Activated CD4-positive, alpha-beta T cell treated with anti-CD3 and anti-CD28 coated beads, Interleukin-2, Interleukin-4, amounts not matched to agents 100 ng/mL and 50 ng/mL, durations not matched to agents 16 hours and 8 hours (primary cell): Measurements from ENCODE around the gene LRRC8C.

Experiments used
- DNase-seq: peaks from one replicate; pipeline ENCODE4 v3.0.0-alpha.2; 2020; ENCODE audit warnings: low spot score

LRRC8C gene

DNA sequence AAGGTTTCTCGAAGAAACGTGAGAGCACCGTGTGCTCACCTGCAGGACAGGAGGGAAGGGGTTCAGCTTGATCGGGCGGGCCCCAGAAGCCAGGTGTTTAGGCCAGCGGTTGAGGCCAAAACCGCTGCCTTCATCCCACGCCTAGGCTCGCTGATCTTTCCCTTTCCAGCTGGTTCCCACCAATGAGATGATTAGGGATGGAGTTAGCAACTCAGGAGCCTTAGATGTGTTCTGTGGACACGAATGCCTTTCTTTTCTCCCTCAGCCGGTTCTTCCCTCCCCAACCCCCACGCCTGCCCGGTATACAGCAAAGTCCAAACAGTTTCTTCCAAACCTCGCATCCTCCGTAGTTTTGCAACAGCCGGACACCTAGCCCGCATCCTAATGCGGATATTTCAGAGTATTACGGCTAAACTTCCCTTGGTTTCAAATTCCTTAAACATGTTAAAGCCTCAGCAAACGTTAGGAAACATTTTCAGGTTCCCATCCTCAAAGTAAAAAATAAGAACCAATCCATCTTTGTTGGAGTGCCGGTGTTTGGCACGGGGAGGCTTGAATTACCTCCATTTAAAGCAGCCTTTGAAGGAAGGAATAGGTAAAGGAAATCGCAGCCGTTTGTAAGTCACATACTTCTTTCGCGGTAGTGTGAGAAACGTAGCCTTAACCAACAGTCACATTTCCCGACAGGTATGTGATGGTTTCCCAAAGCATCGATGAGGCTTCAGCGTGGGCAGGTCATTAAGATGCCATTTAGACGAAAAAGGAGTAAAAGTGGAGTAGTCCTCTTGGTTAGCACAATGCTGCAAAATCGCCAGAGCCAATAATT is 1.1 kb downstream of the LRRC8C start:
- no peak for DNase-seq

DNA sequence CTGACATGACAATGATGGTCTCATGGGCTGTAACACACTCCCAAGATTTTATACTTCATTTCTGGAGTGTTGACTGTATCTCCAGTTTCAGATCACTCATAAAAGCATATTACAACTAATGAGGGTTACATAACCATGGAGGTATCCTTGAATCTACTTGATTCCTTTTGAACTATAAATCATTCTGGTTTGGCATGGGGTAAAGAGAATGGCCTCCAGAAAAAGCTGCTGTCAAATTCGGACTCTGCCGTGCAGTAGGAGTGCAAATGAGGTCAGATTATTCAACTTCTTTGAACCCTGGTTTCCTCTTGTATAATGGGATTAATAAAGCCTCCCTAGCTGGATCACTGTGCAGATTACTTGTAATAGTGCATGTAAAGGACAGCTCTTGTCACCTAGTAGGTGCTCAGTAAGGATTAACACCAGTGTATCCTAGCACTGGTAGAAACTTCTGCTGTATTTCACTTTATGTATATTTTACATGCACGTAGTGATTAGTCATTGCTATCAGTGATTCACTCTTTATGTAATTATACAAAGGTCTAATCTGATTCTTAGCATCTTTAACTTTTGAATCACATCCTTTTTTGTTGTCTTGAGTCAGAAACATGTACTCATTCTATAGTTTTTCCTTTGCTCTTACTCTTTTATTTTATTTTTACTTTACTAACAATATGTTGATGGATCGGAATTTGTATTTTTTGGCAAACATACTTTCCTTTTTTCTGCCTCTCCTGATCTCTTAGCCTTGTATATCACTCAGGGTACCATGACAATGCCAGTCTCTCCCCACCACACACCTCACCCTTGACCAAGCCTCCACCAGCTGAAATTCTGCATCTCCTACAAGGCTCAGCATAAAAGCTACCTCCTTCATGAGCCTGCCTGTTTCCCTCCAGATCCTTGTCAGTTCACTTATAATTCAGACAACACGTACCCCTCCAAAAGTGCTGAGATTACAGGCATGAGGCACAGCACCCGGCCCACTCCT is 3.2 kb downstream of the LRRC8C start:
- DNase-seq: no peak

DNA sequence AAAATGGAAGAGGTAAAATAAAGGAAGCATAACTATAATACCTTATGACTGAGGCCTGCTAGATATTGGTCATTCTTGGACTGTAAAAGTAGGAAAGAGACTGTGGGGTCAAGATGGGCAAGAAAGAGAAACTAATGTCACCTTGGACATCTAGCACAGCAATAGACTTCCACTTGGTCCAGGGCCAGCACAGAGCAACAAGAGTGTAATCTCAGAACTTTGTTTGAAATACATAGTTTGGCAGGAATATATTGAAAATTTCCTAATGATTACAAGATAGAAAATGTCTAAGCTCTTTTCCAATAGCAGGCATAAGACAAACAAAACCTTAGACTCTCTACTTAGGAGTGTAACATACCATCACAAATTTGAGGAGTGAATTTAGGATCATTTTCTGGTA is 4.6 kb downstream of the LRRC8C start:
- DNase-seq: no peak

DNA sequence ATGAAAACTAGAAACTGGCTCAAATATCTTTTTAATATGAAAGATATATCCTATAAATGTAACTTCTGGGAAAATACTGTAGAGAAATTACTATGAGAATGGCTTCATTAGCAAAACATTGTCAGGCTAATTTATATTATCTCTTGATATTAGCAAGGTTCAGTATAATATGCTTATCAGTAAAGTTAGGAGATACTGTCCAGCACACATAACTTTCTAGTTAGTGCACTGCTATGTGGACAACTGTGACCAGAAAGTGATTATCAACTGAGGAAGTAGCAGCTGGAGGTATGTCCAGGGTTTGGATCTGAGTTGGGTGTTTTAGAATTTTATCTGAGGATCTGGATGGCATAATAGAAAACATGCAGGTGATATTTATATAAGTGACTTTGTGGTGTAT is 7.5 kb downstream of the LRRC8C start:
- DNase-seq: no peak

DNA sequence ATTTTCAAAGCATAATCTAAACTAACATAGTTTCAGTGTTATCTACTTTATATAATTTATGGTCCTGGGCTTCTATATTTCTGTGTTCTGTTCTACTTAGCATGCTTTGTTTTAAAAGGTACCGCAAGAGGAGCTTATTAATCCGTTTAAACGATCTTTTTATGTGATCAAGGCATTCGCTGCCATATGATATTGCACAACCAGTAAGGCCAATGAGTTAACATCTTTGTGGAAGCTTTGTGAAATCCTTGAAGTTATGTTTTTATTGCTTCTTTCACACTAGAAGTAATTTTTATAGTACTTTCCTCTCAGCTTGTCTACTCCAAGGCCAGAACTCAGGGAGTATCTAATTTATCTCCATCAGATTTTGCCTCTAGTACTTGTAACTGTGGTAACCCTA is 8.9 kb downstream of the LRRC8C start:
- DNase-seq: no peak

DNA sequence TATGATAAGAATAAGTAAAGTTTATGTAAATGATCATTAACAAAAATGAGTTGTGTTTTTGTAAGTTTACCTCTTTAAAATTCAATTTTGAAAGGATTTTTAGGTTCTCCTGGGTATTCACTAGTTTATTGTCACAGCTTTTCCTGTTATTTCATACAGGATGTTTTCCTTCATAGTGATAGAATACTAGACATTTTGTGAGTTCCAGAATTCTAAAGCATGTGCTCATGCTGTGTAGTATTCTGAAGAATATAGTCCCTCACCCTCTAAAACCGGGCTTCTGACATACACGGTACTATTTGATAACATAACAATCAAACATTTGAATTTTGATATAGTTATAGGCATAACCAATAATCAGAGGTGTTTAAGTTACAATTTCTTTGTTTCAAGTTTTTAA is 10.7 kb downstream of the LRRC8C start:
- DNase-seq: no peak

DNA sequence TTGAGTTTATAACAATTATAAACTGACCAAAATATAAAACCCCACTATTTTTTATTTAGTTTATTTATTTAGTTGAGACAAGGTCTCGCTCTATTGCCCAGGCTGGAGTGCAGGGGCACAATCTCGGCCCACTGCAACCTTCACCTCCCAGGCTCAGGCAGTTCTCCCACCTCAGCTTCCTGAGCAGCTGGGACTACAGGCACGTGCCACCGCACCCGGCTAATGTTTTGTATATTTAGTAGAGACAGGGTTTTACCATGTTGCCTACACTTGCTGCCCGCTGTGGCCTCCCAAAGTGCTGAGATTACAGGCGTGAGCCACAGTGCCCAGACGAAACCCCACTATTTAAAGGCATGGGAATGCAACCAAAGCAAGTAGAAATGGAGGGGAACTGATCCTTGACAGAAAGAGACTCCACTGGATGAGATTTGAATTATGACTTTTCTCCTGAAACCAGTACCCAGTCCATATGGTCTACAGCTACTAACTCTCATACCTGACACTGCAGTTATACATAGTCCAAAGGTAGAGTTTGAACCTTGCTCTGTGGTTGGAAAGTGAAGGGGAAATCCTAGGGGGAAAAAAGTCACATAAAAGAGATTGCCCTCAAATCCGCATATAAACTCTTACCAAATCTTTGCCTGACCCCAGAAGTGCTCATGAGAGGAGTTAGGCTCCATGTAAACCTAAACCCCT is 11.3 kb downstream of the LRRC8C start:
- DNase-seq: no peak

DNA sequence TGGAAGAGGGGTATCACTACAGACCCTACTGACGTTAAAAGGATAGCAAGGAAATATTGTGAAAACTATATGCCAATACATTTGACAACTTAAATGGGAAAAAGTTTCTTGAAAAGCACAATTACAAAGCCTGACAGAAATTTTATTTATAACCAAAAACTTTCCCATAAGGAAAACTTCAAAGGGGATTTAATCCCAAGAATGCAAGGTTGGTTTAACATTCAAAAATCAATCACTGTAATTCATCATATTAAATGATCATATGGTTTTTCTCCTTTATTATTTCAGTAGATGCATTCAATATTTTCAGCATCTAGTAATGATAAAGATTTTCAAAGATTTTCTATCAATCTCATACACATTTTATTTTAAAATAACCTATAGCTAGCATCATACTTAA is 13.3 kb downstream of the LRRC8C start:
- DNase-seq: no peak

DNA sequence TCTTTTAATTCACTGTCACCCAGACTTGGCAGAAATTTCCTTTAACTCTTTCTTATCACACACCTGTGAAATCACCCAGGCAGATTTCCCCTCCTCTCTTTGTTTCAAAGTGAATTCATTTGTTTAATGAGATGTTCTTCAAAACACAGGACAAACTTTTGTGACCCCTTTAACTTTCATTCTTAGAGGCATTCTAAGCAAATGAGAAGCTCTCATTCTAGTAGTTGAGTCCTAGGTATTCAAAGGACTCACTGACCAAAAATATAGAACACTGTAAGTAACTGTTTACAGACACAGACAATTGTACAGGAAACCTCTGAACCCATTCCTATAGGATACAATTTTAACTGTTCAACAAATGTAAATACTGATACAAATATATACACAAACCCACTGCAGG is 16.9 kb downstream of the LRRC8C start:
- no peak for DNase-seq

DNA sequence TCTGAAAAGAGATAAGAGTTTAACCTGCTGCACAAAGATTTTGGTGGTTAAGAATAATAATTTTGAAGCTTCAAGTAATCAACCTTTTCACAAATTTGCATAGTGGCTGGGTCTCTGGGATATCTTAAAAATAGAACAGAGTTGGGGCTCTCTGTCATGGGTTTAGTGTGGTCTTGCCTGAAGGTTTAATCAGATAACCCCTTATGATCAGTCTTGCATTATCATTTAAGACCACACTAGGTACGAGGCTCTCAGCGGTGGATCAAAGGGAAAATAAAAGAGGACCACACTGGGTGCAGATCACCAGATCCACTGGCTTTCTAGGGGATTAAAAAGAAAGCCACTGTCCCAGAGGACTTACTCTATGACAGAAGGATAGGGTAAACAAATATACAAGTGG is 19.5 kb downstream of the LRRC8C start:
- DNase-seq: no peak

DNA sequence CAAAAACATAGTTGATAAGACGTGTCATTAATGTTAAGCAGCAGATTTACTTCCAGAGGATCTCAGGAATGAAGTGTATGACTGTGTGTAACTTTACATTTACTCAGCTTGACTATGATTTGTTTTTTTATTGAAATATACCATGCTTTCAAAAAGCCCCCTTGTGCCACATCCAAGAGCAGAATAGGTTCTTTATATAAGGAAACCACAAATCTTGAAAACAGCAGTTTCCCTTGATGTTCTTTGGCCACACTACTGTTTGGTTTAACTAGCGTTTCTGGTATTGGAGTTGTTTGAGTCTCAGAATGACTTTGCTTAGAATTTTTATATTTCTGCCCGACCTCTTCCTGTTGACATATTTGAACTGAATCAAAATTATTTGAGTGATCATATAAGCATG is 25.0 kb downstream of the LRRC8C start:
- DNase-seq: peak; percentile 83

DNA sequence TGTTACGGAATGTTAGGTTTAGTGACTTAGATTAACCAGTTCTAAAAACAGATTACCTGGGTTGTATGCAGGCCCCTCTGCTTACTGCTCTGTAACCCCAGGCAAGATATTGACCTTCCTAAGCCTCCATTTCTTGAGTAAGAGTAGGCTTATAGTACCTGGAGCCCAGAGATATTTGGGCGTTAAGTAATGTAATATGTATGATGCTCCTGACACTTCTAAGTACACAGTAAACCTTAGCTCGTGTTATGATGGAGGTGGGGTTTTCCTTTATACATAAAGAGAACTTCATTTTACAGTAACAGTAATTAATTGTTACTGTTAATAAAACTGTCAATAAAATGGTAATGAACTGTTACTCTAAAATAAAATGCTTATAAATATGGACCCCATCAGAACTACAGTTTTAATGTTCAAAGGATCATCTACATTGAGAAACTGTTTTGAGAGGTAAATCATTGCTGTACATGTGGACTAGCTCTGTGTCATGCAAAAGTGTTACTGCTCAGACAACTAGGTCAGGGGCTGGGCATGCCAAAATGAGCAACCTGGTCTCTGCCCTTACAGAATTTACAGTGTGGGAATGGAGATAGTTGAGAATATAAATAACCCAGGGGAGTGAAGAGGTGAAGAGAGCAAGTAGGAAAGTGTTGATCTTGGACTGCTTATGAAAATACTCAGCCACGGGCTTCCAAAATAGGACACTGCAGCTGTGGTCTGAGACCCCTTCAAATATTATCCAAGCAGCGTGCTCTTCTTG is 26.6 kb downstream of the LRRC8C start:
- no peak for DNase-seq

DNA sequence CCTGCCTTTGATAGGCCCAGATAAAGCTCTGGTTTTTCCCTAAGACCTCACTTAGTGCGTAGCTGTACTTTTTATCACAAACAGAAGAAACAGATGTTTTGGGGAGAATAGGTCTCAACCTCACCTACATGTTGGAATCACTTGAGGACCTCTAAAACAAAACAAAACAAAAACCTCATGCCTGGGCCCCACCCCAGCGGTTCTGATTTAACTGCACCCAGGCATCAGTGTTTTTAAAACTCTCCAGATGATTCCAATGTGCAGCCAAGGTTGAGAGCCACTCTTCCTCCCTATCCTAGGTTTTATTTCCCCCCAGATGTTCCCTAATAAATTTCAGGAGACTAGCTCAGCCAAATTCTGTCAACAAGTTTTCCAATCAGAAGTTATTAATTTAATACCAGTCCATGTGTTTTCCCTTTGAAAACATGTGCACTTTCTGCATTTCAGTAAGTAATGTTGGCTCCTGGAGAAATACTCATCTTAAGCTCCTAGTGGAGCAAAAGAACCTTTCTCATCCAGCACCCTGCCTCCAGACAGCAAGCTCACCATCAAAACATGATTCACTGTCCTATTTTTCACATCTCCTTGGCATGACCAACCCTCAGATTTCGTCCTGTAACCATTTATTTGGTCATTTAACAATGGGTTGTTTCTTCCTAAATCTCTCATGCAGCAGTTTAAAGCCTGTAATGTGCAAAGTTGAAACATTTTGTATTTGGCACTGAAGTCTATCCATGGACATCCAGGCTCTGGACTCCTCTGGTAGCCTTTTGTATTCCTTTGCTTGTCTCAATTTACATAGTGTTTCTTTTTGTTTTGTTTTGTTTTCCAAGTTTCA is 27.5 kb downstream of the LRRC8C start:
- DNase-seq: no peak

DNA sequence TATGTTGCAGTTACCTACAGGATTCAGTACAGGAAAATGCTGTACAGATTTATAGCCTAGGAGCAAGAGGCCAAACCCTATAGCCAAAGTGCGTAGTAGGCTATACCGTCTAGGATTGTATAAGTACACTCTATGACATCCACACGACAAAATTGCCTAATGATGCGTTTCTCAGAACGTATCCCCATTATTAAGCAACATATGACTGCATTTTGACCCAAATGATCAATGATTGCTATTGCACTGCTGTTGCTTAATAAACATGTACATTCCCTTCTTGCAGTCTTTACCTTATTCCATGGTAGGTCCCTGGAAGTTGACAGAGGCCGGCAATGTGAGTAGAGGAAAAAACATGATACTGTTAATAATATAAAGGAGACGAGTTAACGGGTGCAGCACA is 33.0 kb downstream of the LRRC8C start:
- no peak for DNase-seq

DNA sequence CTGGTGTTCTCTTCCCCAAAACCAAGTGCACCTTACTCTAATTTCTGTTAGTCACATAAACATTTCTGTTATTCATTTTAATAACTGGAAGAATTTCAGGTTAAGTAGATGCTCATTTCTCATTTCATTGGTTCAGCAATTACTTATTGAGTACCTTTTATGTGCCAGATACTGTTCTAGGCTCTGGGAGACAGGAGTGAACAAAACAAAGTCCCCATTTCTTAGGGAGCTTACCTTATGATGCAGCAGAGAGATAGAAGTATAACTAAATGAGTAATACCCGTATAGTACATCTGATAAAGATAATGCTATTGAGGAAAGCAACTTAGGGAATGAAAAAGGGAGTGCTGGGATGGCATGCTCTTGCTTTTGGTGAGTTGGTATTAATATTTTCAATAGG is 33.7 kb downstream of the LRRC8C start:
- DNase-seq: no peak

DNA sequence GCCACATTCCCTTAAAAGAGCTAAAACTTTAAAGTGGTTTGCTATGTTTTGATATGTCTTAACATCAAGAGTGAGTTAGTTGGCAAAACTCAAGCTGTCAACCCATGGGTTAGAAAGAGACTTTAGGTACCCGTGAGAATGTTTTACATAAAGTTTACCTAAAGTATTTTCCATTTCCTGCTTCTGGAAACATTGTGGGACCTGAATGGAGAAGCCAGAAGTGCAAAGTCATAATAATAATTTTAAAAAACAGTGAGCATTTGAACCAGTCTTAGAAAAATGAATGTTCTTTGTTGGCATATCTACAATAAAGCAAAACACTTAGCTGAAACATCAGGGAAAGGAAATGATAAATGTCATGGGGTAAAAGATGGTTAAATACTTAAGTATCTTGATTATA is 34.8 kb downstream of the LRRC8C start:
- DNase-seq: no peak

DNA sequence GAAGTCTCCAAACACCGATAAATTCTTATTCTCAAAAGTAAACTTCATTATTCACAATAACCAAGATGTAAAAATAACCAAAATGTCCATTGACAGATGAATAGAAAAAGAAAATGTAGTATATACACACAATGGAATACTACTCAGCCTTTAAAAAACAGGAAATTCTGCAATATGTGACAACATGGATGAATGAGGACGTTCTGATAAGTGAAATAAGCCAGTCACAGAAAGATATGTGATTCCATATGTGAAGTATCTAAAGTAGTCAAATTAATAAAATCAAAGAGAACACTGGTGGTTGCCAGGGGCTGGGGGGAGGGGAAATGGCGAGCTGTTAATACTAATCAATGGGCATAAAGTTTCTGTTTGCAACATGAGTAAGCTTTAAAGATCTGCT is 36.0 kb downstream of the LRRC8C start:
- no peak for DNase-seq

DNA sequence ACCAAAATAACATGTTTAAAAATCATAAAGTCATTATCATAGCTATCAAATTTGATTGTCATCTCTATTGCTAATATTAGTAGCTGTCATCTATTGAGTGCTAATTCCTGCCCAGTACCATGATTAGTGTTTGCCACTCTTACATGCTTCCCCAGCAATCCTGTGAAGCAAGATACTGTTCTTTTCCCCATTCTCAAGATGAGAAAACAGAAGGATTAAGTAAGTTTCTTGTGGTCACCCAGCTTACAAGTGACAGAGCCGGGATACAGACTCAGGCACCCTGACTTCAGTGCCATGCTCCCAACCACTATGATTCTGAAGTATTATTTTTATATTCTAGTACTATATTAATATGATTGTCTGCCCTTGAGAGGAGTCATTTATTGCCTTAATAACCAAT is 36.5 kb downstream of the LRRC8C start:
- DNase-seq: no peak

DNA sequence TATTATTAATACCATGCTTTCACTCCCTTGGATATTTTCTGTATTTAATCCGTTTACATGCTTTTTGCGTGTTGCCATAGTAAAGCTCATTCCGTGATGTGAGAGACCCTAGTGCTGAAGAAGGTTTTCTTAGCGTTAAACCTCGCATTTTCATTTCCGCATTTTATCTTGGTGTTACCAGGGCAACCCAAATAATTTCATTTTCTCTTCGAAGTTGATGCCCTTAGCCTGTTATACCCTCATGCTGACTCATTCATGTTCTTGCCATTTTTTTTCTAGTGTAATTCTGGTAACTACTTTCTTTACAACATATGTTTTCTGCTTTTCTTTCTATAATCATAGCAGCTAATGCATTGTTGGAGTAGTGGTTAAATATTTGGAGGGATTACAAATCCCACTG is 37.2 kb downstream of the LRRC8C start:
- peak; percentile 82 for DNase-seq

DNA sequence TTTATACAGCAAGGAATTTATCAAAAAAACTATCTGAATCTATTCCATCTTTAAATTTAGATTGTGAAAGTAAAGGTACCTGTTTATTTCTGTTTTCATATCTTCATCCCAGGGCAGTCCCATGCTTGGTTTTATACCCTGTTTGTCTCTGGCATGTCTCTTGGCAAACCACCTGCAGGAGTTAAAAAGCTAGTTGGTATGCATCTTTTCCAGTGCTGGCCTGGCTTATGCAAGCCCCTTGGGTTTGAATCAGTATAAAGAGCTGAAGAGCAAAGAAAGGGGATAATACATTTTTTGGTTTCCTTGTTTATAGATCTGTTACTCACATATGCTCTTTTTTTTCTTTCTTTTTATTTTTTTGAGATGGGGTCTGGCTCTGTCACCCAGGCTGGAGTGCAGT is 37.8 kb downstream of the LRRC8C start:
- no peak for DNase-seq
